Measurements from ENCODE around the gene ANOS1. TPM values are rescaled to one million over a fixed set of nuclear protein-coding genes. Genes with fewer than 3 reads are reported as not detected.

The ANOS1 gene
- total and polyA plus RNA-seq, 8 donors = 0.04 to 2.1 (median 0.23) TPM

GRCh38 chrX:8627796-8628195 is 104.1 kb downstream of the ANOS1 start:
- FAIRE-seq (no peak), DNase-seq (no peak), ATAC-seq (no peak)
- Histone ChIP-seq H3K9me3 (no peaks in the 10 kb centered on the region), H3K27ac (no peak overlapping the region), H3K36me3 (no peaks in the 10 kb centered on the region), H3K4me1 (no peaks in the 10 kb centered on the region), H3K27me3 (peaks cover 0 to 3% (median 0%) of the 10 kb centered on the region in 4 donors), H3K4me3 (no peak overlapping the region)
- intact Hi-C loops (cut with DNase I) = no loop called here
- TF ChIP-seq CTCF (IDR thresholded peaks at IDR 0.05) = no peak

GRCh38 chrX:8607326-8607725 is 124.6 kb downstream of the ANOS1 start:
- ATAC-seq (no peak), FAIRE-seq (no peak), DNase-seq (no peak)
- H3K9me3 ChIP-seq = peaks cover 0 to 7% (median 0%) of the 10 kb centered on the region in 4 donors
- H3K36me3 ChIP-seq = no peaks in the 10 kb centered on the region
- no peaks in the 10 kb centered on the region for H3K4me1 ChIP-seq
- 39 to 51% methylated on average over 2 of the region's 2 CpGs for WGBS, 2 donors
- H3K27ac ChIP-seq = no peak overlapping the region
- H3K4me3 ChIP-seq = no peak overlapping the region
- intact Hi-C loops (cut with DNase I) = no loop called here
- H3K27me3 ChIP-seq = no peaks in the 10 kb centered on the region
- TF ChIP-seq CTCF (IDR thresholded peaks at IDR 0.05) = no peak

GRCh38 chrX:8604131-8604530 is 127.8 kb downstream of the ANOS1 start:
- FAIRE-seq (no peak), ATAC-seq (no peak), DNase-seq (no peak)
- Histone ChIP-seq H3K36me3 (no peaks in the 10 kb centered on the region), H3K9me3 (no peaks in the 10 kb centered on the region), H3K4me3 (no peak overlapping the region), H3K27ac (no peak overlapping the region), H3K4me1 (no peaks in the 10 kb centered on the region), H3K27me3 (no peaks in the 10 kb centered on the region)
- 71 to 75% methylated on average over 5 of the region's 5 CpGs for WGBS, 2 donors
- intact Hi-C loops (cut with DNase I) = no loop called here
- no peak for TF ChIP-seq CTCF (IDR thresholded peaks at IDR 0.05)

- DNase-seq = no peak
- no peaks in the 10 kb centered on the region for H3K9me3 ChIP-seq
- WGBS, 2 donors = 70 to 80% methylated on average over 4 of the region's 4 CpGs
- ATAC-seq = no peak
- no peak overlapping the region for H3K27ac ChIP-seq
- intact Hi-C loops (cut with DNase I) = no loop called here
- no peaks in the 10 kb centered on the region for H3K4me1 ChIP-seq
- no peak for TF ChIP-seq CTCF (IDR thresholded peaks at IDR 0.05)
- FAIRE-seq = no peak
- H3K4me3 ChIP-seq = no peak overlapping the region
- H3K27me3 ChIP-seq = no peaks in the 10 kb centered on the region
- no peaks in the 10 kb centered on the region for H3K36me3 ChIP-seq
Measured at GRCh38 chrX:8591501-8591900, 140.4 kb downstream of the ANOS1 start.

- DNase-seq (no peak), FAIRE-seq (no peak), ATAC-seq (no peak)
- Histone ChIP-seq H3K4me3 (no peak overlapping the region), H3K36me3 (no peaks in the 10 kb centered on the region), H3K27me3 (peaks cover 0 to 4% (median 0%) of the 10 kb centered on the region in 4 donors), H3K4me1 (no peaks in the 10 kb centered on the region), H3K27ac (no peak overlapping the region), H3K9me3 (no peaks in the 10 kb centered on the region)
- intact Hi-C loops (cut with DNase I) = no loop called here
- no peak for TF ChIP-seq CTCF (IDR thresholded peaks at IDR 0.05)
Measured at GRCh38 chrX:8586953-8587352, 145.0 kb downstream of the ANOS1 start.

Data from pancreas (tissue), 10 donors.